Ovary (tissue), 9 donors: ENCODE data around the gene ZNF292. TPM values are rescaled to one million over a fixed set of nuclear protein-coding genes. Genes with fewer than 3 reads are reported as not detected.

ENCODE experiments used
- DNase-seq, 5 donors: peaks; one replicate each; pipeline ENCODE4 v3.0.0-alpha.2; 2019 to 2020
- H3K27ac ChIP-seq, 2 donors: fragments of 200-600 bp; one replicate each; pipeline versions ENCODE4 v1.5.1 to v1.8.0; 2019 to 2022
- H3K27me3 ChIP-seq: fragments of 200-600 bp; one replicate; pipeline ENCODE4 v1.8.0; 2022
- H3K36me3 ChIP-seq: fragments of 200-600 bp; sonication (generic); one replicate; pipeline ENCODE4 v1.5.1; 2019
- H3K4me1 ChIP-seq: one replicate; pipeline ENCODE4 v1.8.1; 2013; ENCODE audit warnings: mild to moderate bottlenecking, moderate library complexity; ENCODE audit not compliant: insufficient read depth
- H3K4me3 ChIP-seq: fragments of 200-600 bp; sonication (generic); one replicate; pipeline ENCODE4 v1.5.1; 2017
- H3K9me3 ChIP-seq, 2 donors: fragments of 200-600 bp in 1 of 2; sonication (generic) in 1 of 2; one replicate each; pipeline versions ENCODE4 v1.5.1 to v1.8.1; 2013 to 2019; ENCODE audit warnings: mild to moderate bottlenecking in 1 of 2, moderate library complexity in 1 of 2
- CTCF ChIP-seq, 3 donors: fragments of 450-650 bp in 2 of 3; fragments of 200-600 bp in 1 of 3; IDR thresholded peaks; one replicate each; pipeline versions ENCODE4 v1.5.1 to v1.8.0; 2016 to 2022; ENCODE audit warnings: antibody characterized with exemption in 3 of 3, mild to moderate bottlenecking in 1 of 3
- EP300 ChIP-seq: sonication (generic); formaldehyde crosslinking; IDR thresholded peaks from one replicate; pipeline ENCODE4 v1.6.1; 2017; ENCODE audit warnings: antibody characterized with exemption
- POLR2A ChIP-seq: fragments of 450-650 bp; IDR thresholded peaks from one replicate; pipeline ENCODE4 v1.6.1; 2017; ENCODE audit warnings: antibody characterized with exemption, mild to moderate bottlenecking, moderate library complexity
- WGBS, 3 donors: extraction: QIAGEN DNeasy Blood & Tissue Kit in 1 of 3; methylation state at CpG; one replicate each; pipeline versions ENCODE4 v1.1.5 to v1.1.7; 2013 to 2017; 5-methylcytosine and 5-hydroxymethylcytosine counted together
- intact Hi-C, 4 donors: fragments of 100-400 bp; cut with DNase I; formaldehyde crosslinking; loops; one replicate each; pipeline versions ENCODE4 v1.11.0 to v1.15.1; 2022 to 2023
- polyA plus RNA-seq, 2 donors: library from polyadenylated mRNA; stranded (reverse); fragments of 200-250 nt in 1 of 2; fragments of 350-450 nt in 1 of 2; fragmentation: Illumina TruSeq in 1 of 2; extraction: RNeasy Lipid Tissue Mini Kit (QIAGEN cat#74804) in 1 of 2; gene quantifications; one replicate each; pipeline ENCODE4 v1.2.3, GENCODE V29; 2013 to 2014
- total RNA-seq, 7 donors: library from RNA; depleted of rRNA in 2 of 7; stranded (reverse); fragments of >200 nt in 2 of 7; fragmentation: NEBNext Ultra II Directional in 3 of 7; extraction: Animal tissue kit (Norgen Biotek cat#: 25700) in 3 of 7; gene quantifications; one replicate each; pipeline versions ENCODE4 v1.1.0 to v1.2.4, GENCODE V29; 2016 to 2023
- donor health status: DM: no; HTN: no; CAD: no; lungs with moderate emphysema.
- donor health status: DM: no; HTN: no; CAD: no.
- donor health status: Bipolar disorder and iron deficiency.
- donor health status: DM: yes; HTN: yes; CAD: no.
- donor health status: DM: no; HTN: no; CAD: no.
- donor health status: DM: yes; HTN: yes; CAD: no.

ZNF292 gene
- total and polyA plus RNA-seq, 9 donors = 8.5 to 158 (median 76.9) TPM

- no peaks in the 10 kb centered on the region for H3K27me3 ChIP-seq
- DNase-seq = no peak
- no peaks in the 10 kb centered on the region for H3K36me3 ChIP-seq
- H3K9me3 ChIP-seq = no peaks in the 10 kb centered on the region
- WGBS, 3 donors = 92 to 94% (median 92%) methylated on average over 2 of the region's 2 CpGs
- intact Hi-C loops = no loop called here
- no peak overlapping the region for H3K27ac ChIP-seq
- H3K4me3 ChIP-seq = no peak overlapping the region
- TF ChIP-seq EP300 = no peak
- no peak for TF ChIP-seq POLR2A
- TF ChIP-seq CTCF (IDR thresholded peaks at IDR 0.05) = no peak
- peaks cover 7% of the 10 kb centered on the region for H3K4me1 ChIP-seq
These were observed 16.7 kb downstream of the ZNF292 start for GRCh38 chr6:87171938-87172633.

GRCh38 chr6:87174078-87174579, 18.8 kb downstream of the ZNF292 start:
- TF ChIP-seq EP300 (no peak), POLR2A (no peak), CTCF (IDR thresholded peaks at IDR 0.05) (no peak)
- no peaks in the 10 kb centered on the region for H3K36me3 ChIP-seq
- no peaks in the 10 kb centered on the region for H3K9me3 ChIP-seq
- intact Hi-C loops = no loop called here
- no peak for DNase-seq
- peaks cover 4% of the 10 kb centered on the region for H3K4me1 ChIP-seq
- no peaks in the 10 kb centered on the region for H3K27me3 ChIP-seq
- H3K27ac ChIP-seq = no peak overlapping the region
- H3K4me3 ChIP-seq = no peak overlapping the region
- 44 to 56% (median 47%) methylated on average over 3 of the region's 3 CpGs for WGBS, 3 donors

GRCh38 chr6:87176493-87176892, 21.1 kb downstream of the ZNF292 start:
- H3K36me3 ChIP-seq = no peaks in the 10 kb centered on the region
- no peak for DNase-seq
- 92 to 99% (median 99%) methylated on average over 2 of the region's 2 CpGs for WGBS, 3 donors
- intact Hi-C loops = no loop called here
- peaks cover 6% of the 10 kb centered on the region for H3K4me1 ChIP-seq
- TF ChIP-seq POLR2A (no peak), EP300 (no peak), CTCF (IDR thresholded peaks at IDR 0.05) (no peak)
- H3K27me3 ChIP-seq = no peaks in the 10 kb centered on the region
- H3K27ac ChIP-seq = no peak overlapping the region
- no peak overlapping the region for H3K4me3 ChIP-seq
- H3K9me3 ChIP-seq = no peaks in the 10 kb centered on the region

GRCh38 chr6:87180105-87180728, 24.9 kb downstream of the ZNF292 start:
- Histone ChIP-seq H3K4me1 (peaks cover 3% of the 10 kb centered on the region), H3K36me3 (no peaks in the 10 kb centered on the region), H3K27ac (no peak overlapping the region), H3K4me3 (no peak overlapping the region), H3K9me3 (no peaks in the 10 kb centered on the region), H3K27me3 (no peaks in the 10 kb centered on the region)
- no peak for TF ChIP-seq CTCF (IDR thresholded peaks at IDR 0.05)
- intact Hi-C loops = no loop called here
- DNase-seq = no peak
- WGBS, 3 donors = 78 to 87% (median 82%) methylated on average over 7 of the region's 7 CpGs
